HEK293 (cell line): ENCODE data around the gene TBC1D8.
A peak's percentile ranks its signal among the peaks of the same experiment; 100 is the strongest.

Experiments
- CTCF ChIA-PET: fragments of 350-600 bp; formaldehyde crosslinking; extraction: SDS; loops from one replicate; lab custom pipeline; 2021; ENCODE audit warnings: antibody characterized with exemption; lab: Yijun Ruan, JAX
- POLR2A ChIA-PET: fragments of 300-600 bp; formaldehyde crosslinking; extraction: SDS; loops from one replicate; lab custom pipeline; 2020; ENCODE audit warnings: antibody characterized with exemption, inconsistent platforms; lab: Yijun Ruan, JAX
- H3K27ac ChIP-seq: fragments of 200-500 bp; sonication (Bioruptor generic); 2 replicates; pipeline ENCODE4 v1.5.1; 2014; ENCODE audit warnings: low read depth, low read length, control low read depth, inconsistent platforms; ENCODE audit errors: extremely low read depth
- H3K36me3 ChIP-seq, 2 experiments: fragments of 200-500 bp in 1 of 2; sonication (Bioruptor generic) in 1 of 2; 1 replicate in 1 of 2; 2 replicates in 1 of 2; pipeline ENCODE4 v1.5.1; 2014 to 2017; ENCODE audit warnings: inconsistent platforms in 2 of 2, low read length in 2 of 2; ENCODE audit not compliant: control insufficient read depth in 2 of 2, insufficient read depth in 1 of 2
- H3K4me1 ChIP-seq: fragments of 200-500 bp; sonication (Bioruptor generic); 2 replicates; pipeline ENCODE4 v1.5.1; 2014; ENCODE audit warnings: mild to moderate bottlenecking, low read length, inconsistent platforms; ENCODE audit not compliant: control insufficient read depth, insufficient read depth
- H3K4me3 ChIP-seq: 2 replicates; pipeline ENCODE4 v1.5.1; 2011; ENCODE audit warnings: low read depth, mild to moderate bottlenecking, control low read depth, low read length, moderate library complexity
- H3K9me3 ChIP-seq: fragments of 200-500 bp; sonication (Bioruptor generic); 2 replicates; pipeline ENCODE4 v1.5.1; 2014; ENCODE audit warnings: low read depth, low read length, inconsistent platforms; ENCODE audit not compliant: control insufficient read depth, insufficient read depth
- PRDM1 ChIP-seq: fragments of 450-650 bp; formaldehyde crosslinking; IDR thresholded peaks from 2 replicates; pipeline ENCODE4; 2016; ENCODE audit warnings: missing biosample characterization, missing genetic modification characterization
- PRDM10 ChIP-seq: fragments of 450-650 bp; formaldehyde crosslinking; IDR thresholded peaks from 2 replicates; pipeline ENCODE4 v1.5.1; 2016; ENCODE audit warnings: missing biosample characterization, missing genetic modification characterization
- SP2 ChIP-seq: fragments of 450-650 bp; formaldehyde crosslinking; IDR thresholded peaks from 2 replicates; pipeline ENCODE4 v1.5.1; 2016; ENCODE audit warnings: missing biosample characterization, missing genetic modification characterization
- ZNF112 ChIP-seq: fragments of 450-650 bp; formaldehyde crosslinking; IDR thresholded peaks from 2 replicates; pipeline ENCODE4 v1.5.0; 2017; ENCODE audit warnings: missing biosample characterization, missing genetic modification characterization
- ZNF211 ChIP-seq: fragments of 450-650 bp; formaldehyde crosslinking; IDR thresholded peaks from 2 replicates; pipeline ENCODE4 v1.5.1; 2016; ENCODE audit warnings: low read depth, missing biosample characterization, missing genetic modification characterization
- ZNF266 ChIP-seq: fragments of 450-650 bp; formaldehyde crosslinking; IDR thresholded peaks from 2 replicates; pipeline ENCODE4 v1.5.1; 2016; ENCODE audit warnings: missing biosample characterization, missing genetic modification characterization, low read depth
- ZNF350 ChIP-seq: fragments of 450-650 bp; formaldehyde crosslinking; IDR thresholded peaks from 2 replicates; pipeline ENCODE4 v1.5.0; 2017; ENCODE audit warnings: missing biosample characterization, mild to moderate bottlenecking, missing genetic modification characterization
- ZNF600 ChIP-seq: fragments of 450-650 bp; formaldehyde crosslinking; IDR thresholded peaks from 2 replicates; pipeline ENCODE4 v1.5.1; 2016; ENCODE audit warnings: missing biosample characterization, missing genetic modification characterization
- ZNF664 ChIP-seq: fragments of 450-650 bp; formaldehyde crosslinking; IDR thresholded peaks from 2 replicates; pipeline ENCODE4 v1.5.1; 2016; ENCODE audit warnings: missing biosample characterization, missing genetic modification characterization
- TF ChIP-seq, protein P1 (sequence below): fragments of 450-650 bp; formaldehyde crosslinking; IDR thresholded peaks from 2 replicates; pipeline ENCODE4 v1.5.1; 2016; ENCODE audit warnings: missing biosample characterization, missing genetic modification characterization, low read depth

The TBC1D8 gene

GRCh38 chr2:101076581-101076980, 74.6 kb downstream of the TBC1D8 start:
- H3K4me1 ChIP-seq, result no peaks in the 10 kb centered on the region
- TF ChIP-seq ZNF112 (tag by site-specific recombination), result no peak
- no peak for TF ChIP-seq SP2 (tag by site-specific recombination)
- TF ChIP-seq, protein P1, sequence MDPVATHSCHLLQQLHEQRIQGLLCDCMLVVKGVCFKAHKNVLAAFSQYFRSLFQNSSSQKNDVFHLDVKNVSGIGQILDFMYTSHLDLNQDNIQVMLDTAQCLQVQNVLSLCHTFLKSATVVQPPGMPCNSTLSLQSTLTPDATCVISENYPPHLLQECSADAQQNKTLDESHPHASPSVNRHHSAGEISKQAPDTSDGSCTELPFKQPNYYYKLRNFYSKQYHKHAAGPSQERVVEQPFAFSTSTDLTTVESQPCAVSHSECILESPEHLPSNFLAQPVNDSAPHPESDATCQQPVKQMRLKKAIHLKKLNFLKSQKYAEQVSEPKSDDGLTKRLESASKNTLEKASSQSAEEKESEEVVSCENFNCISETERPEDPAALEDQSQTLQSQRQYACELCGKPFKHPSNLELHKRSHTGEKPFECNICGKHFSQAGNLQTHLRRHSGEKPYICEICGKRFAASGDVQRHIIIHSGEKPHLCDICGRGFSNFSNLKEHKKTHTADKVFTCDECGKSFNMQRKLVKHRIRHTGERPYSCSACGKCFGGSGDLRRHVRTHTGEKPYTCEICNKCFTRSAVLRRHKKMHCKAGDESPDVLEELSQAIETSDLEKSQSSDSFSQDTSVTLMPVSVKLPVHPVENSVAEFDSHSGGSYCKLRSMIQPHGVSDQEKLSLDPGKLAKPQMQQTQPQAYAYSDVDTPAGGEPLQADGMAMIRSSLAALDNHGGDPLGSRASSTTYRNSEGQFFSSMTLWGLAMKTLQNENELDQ (tag by site-specific recombination), result no peak
- TF ChIP-seq ZNF664 (tag by site-specific recombination), result no peak
- TF ChIP-seq PRDM10 (tag by site-specific recombination), result no peak
- H3K9me3 ChIP-seq, result no peaks in the 10 kb centered on the region
- POLR2A ChIA-PET, result no interaction called here
- H3K4me3 ChIP-seq, result no peak overlapping the region
- H3K27ac ChIP-seq, result no peak overlapping the region
- H3K36me3 ChIP-seq, result no peaks in the 10 kb centered on the region
- CTCF ChIA-PET, result interaction anchor here (0.6 kb wide), 1 partner anchor 15 kb away, joined by 3 read pairs; no protein-coding TSS in a partner anchor

DNA sequence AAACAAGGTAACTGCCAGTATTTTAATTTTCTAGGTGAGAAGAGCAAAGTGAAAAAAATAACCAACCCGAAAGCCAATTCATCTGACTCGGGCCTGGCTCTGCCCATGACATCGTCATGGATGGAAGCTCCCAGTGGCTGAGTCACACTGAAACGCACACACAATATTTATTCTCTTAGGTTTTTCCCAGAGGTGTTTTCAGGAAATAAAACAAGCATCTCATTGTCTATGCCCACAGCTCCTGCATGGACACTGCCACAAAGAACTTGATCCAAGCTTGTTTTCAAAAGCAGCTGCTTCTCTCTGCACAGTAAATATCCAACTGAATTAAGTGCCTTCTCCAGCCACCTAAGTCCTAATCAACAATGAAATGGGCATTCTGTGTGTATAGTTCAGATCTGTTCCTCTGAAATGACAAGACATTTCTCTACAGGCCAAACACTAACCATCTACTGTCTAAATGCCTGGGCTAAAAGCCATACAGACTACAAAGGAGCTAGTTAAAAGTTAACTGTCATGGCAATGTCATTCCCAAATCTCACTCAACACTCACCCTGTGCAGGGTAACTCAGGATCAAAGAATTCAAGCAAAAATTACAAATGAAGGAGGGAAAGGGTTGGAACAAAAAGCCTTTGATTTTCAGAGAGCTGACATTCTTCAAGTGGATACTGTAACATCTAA, 86.2 kb downstream of the TBC1D8 start:
- Histone ChIP-seq H3K36me3 (no peaks in the 10 kb centered on the region), H3K27ac (no peak overlapping the region), H3K9me3 (no peaks in the 10 kb centered on the region), H3K4me1 (0 out of 2 replicates have a peak, but pooled peaks cover 4% of the 10 kb centered on the region), H3K4me3 (no peak overlapping the region)
- POLR2A ChIA-PET, result no interaction called here
- CTCF ChIA-PET, result interaction anchor here (1.0 to 1.4 kb wide), 3 partner anchors 13 to 124 kb away, joined by 3 to 5 read pairs (median 4); no protein-coding TSS in a partner anchor
- peak; percentile 50; the same call in 1 of the 2 replicates for TF ChIP-seq PRDM10 (tag by site-specific recombination)
- no peak for TF ChIP-seq ZNF350 (tag by site-specific recombination)

- Histone ChIP-seq H3K27ac (no peak overlapping the region), H3K4me3 (no peak overlapping the region), H3K36me3 (no peaks in the 10 kb centered on the region), H3K4me1 (0 out of 2 replicates have a peak, but pooled peaks cover 4% of the 10 kb centered on the region), H3K9me3 (no peaks in the 10 kb centered on the region)
- TF ChIP-seq ZNF600 (tag by site-specific recombination) (no peak), ZNF266 (tag by site-specific recombination) (no peak), PRDM1 (tag by site-specific recombination) (0 out of 2 replicates have a peak, but pooled peaks have one; percentile 13), ZNF211 (no peak)
- ChIA-PET CTCF (interaction anchor here (0.7 to 1.1 kb wide), 2 partner anchors 13 to 461 kb away, joined by 5 read pairs; no protein-coding TSS in a partner anchor), POLR2A (no interaction called here)
These were observed 86.7 kb downstream of the TBC1D8 start for GRCh38 chr2:101064505-101064867.
